ENCODE measurements around the gene LANCL2. TPM values are rescaled to one million over a fixed set of nuclear protein-coding genes. Genes with fewer than 3 reads are reported as not detected.

The LANCL2 gene
- total RNA-seq, 1 donor = 13.8 TPM

- H3K4me3 ChIP-seq (ENCODE audit: low read depth, low read length) = no peak overlapping the region
- DNase-seq (ENCODE audit: low read depth) = no peak
- TF ChIP-seq CTCF (IDR thresholded peaks at IDR 0.05; ENCODE audit: insufficient read depth, low read depth, low read length) = no peak
Observed at GRCh38 chr7:55473932-55474331, 108.8 kb downstream of the LANCL2 start.

DNA sequence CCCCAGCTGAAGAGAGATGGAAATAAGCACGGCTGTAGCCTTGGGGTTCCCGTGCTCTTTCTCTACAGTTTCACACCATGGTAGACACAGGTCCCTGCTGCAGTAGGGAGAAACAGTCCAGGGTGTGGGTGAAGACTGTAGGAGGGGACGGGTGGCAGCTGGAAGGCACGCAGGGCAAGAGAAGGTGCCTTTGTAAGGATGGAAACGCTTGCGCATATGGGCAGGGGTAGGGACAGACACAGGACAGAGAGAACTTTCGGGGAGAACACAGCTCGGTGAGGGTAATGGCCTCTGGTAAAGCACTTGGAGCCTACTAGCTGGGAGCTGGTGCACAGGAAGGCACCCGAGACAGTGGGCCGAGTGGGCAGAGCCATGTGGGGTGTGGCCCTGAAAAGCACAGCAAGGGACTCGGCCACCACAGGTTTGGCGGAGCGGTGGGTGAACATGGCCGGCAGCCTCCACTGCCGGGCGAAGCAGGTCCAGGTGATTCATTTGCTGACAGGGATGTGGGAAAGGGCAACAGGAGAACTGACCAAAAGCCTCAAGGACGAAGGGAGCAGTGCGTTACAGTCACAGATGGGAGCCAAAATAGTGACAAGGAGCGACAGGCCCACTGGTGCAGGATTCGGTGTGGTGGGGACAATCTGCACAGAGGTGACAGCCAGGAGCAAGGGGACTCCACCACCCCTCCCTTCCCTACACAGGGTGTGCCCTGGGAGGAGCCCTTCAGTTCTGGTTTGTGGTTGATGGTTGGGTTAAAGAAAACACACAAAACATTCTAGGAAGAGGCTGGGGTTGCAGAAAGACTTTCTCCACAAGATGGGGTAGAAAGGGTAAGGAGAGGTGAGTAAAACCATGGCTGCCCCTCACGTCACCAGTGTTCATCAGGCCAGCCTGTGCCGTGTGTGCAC is 110.1 kb downstream of the LANCL2 start:
- TF ChIP-seq CTCF (IDR thresholded peaks at IDR 0.05; ENCODE audit: insufficient read depth, low read depth, low read length) = no peak
- no peak overlapping the region for H3K4me3 ChIP-seq (ENCODE audit: low read depth, low read length)
- DNase-seq (ENCODE audit: low read depth) = no peak

DNA sequence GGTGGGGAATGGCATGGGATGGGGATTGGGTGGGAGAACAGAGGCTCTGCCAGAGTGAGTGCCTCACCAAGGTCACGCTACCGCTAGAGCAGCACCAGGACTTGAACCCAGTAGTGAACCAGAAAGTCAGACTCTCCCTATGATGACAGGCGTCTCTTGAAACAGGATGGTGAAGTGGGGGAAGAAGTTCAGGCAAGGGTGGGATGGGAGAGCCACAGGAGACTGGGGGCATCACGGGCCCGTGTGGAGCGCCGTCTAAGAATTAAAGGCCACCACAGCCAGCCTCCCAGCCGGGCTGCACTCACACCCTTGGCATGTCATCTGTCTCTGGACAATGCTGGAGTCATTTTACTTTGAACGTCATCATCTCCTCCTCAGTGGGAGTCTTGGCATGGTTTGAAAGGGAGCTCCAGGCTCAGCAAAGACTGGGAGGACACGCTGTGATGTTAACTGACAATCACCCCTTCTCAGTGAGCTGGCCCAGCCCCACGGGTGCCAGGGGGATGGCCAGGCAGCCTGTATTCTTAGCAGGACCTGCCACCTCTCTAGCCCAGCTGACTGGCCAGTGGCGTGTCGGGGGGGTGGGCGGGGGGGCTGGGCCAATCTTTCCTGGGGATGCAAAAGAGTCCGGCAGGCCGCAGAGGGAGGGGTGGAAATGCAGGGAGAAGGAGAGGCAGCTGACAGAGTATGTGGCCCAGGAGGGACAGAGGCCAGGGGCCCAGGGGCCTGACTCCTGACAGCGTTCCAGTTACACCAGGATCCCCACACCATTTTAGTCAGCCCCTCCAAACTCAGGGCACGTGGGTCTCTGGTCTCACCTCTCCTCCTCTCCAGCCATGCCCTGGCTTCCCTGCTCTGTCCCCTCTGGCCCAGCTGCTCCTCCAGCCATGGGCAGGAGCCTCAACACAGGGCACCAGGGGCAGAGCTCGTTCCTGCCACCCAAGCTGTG is 111.0 kb downstream of the LANCL2 start:
- H3K4me3 ChIP-seq (ENCODE audit: low read depth, low read length) = no peak overlapping the region
- no peak for TF ChIP-seq CTCF (IDR thresholded peaks at IDR 0.05; ENCODE audit: insufficient read depth, low read depth, low read length)
- DNase-seq (ENCODE audit: low read depth) = peak; percentile 53

DNA sequence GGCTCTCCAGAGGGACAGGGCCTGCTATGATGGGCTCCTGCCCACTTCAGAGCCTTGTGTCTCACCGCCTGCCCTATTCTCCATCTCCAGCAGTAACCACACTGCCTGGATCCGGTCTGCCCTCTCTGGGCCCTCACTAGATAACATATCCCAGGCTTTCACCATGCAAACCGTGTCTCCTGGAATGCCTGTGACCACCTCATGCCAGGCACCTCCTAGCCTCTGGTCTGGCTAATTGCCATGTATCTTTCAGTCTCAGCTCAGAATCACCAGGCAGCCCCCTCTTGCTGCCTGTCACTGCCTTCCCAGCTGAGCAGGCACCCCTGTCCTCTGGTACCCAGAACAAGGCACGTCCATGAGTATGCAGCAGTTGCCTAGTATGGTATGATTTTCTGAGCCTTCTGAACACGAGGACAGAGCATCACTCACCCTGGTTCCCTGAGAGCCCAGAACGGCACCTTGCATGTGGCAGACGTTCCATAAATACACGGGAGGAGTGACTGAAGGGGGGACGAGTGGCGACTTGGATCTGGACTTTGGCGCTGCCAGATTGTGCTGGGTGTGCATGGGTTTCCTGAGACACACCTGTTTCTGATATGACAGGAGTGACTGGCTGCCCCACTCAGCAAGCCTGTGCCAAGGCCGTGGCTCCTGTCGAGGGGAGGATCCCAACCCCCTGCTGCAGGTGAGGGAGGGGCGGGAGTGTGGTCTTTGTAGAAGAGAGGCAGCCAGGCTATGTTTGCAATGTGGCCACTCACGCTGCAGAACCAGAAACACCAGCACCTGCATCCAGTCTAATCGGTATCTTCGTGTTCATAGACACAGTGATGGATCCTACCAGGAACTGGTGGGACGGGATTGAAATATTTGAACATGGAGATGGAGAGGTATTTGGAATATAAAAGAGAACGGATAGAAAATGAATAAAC is 112.0 kb downstream of the LANCL2 start:
- DNase-seq (ENCODE audit: low read depth) = no peak
- no peak for TF ChIP-seq CTCF (IDR thresholded peaks at IDR 0.05; ENCODE audit: insufficient read depth, low read depth, low read length)
- no peak overlapping the region for H3K4me3 ChIP-seq (ENCODE audit: low read depth, low read length)

- TF ChIP-seq CTCF (IDR thresholded peaks at IDR 0.05; ENCODE audit: insufficient read depth, low read depth, low read length) = no peak
- no peak overlapping the region for H3K4me3 ChIP-seq (ENCODE audit: low read depth, low read length)
- DNase-seq (ENCODE audit: low read depth) = peak; percentile 87
Observed at GRCh38 chr7:55477781-55478374, 112.7 kb downstream of the LANCL2 start.

GRCh38 chr7:55478700-55479099 is 113.6 kb downstream of the LANCL2 start:
- no peak for TF ChIP-seq CTCF (IDR thresholded peaks at IDR 0.05; ENCODE audit: insufficient read depth, low read depth, low read length)
- H3K4me3 ChIP-seq (ENCODE audit: low read depth, low read length) = no peak overlapping the region
- DNase-seq (ENCODE audit: low read depth) = no peak

Data from fibroblast of villous mesenchyme (primary cell).